ENCODE results near the gene FAM168A.

- TF ChIP-seq POLR2A (IDR thresholded peaks at IDR 0.05) (no peak), CTCF (IDR thresholded peaks at IDR 0.05) (no peak), EP300 (IDR thresholded peaks at IDR 0.05; ENCODE audit: low read depth) (no peak), POLR2AphosphoS5 (IDR thresholded peaks at IDR 0.05) (no peak)
These were observed 239.8 kb downstream of the FAM168A start for GRCh38 chr11:73358071-73358470.
